ENCODE results near the gene C11orf24. TPM values are rescaled to one million over a fixed set of nuclear protein-coding genes. Genes with fewer than 3 reads are reported as not detected.

The C11orf24 gene
- total and polyA plus RNA-seq, 9 of the 15 experiments (the other 6 are each of a cell fraction or from before 2014, with no cell fraction given): 2.0 to 65.2 (median 32.5) TPM

DNA sequence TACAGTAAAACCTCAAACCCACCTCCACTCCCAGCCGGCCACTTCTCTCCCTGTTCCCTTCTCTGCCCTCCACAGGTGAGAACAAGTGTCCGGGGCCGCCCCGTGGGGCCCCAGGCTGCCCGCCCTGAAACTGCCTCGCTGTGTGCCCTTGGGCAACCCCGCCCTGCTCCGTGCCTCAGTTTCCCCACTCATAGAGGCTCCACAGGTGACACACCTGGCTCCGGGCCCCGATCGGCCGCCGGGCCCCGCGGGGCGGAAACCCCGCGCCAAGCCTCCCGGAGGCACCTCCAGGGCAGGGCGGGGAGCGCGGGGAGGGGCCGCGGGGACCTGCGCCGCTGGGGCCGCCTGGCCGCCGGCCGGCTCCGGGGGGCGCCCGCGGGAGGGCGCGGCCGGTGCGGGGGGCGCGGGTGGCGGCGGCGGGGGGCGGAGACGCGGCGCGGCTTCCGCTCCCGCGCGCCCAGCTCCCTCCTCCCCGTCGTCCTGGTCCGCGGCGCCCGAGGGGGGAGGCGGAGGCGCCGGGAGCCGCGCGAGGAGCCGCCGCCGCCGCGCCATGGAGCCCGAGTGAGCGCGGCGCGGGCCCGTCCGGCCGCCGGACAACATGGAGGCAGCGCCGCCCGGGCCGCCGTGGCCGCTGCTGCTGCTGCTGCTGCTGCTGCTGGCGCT lies 40.5 kb upstream of the C11orf24 start, which contains the start of gene LRP5 (continued):
- TF ChIP-seq, protein P1, sequence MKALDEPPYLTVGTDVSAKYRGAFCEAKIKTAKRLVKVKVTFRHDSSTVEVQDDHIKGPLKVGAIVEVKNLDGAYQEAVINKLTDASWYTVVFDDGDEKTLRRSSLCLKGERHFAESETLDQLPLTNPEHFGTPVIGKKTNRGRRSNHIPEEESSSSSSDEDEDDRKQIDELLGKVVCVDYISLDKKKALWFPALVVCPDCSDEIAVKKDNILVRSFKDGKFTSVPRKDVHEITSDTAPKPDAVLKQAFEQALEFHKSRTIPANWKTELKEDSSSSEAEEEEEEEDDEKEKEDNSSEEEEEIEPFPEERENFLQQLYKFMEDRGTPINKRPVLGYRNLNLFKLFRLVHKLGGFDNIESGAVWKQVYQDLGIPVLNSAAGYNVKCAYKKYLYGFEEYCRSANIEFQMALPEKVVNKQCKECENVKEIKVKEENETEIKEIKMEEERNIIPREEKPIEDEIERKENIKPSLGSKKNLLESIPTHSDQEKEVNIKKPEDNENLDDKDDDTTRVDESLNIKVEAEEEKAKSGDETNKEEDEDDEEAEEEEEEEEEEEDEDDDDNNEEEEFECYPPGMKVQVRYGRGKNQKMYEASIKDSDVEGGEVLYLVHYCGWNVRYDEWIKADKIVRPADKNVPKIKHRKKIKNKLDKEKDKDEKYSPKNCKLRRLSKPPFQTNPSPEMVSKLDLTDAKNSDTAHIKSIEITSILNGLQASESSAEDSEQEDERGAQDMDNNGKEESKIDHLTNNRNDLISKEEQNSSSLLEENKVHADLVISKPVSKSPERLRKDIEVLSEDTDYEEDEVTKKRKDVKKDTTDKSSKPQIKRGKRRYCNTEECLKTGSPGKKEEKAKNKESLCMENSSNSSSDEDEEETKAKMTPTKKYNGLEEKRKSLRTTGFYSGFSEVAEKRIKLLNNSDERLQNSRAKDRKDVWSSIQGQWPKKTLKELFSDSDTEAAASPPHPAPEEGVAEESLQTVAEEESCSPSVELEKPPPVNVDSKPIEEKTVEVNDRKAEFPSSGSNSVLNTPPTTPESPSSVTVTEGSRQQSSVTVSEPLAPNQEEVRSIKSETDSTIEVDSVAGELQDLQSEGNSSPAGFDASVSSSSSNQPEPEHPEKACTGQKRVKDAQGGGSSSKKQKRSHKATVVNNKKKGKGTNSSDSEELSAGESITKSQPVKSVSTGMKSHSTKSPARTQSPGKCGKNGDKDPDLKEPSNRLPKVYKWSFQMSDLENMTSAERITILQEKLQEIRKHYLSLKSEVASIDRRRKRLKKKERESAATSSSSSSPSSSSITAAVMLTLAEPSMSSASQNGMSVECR (CRISPR knock-in tag; IDR thresholded peaks at IDR 0.05): no peak
- TF ChIP-seq EGR1 (conservative IDR thresholded peaks at IDR 0.05): no peak
- TF ChIP-seq, protein P2, sequence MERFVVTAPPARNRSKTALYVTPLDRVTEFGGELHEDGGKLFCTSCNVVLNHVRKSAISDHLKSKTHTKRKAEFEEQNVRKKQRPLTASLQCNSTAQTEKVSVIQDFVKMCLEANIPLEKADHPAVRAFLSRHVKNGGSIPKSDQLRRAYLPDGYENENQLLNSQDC (CRISPR knock-in tag; IDR thresholded peaks at IDR 0.05): no peak
- TF ChIP-seq CAMTA2 (CRISPR knock-in tag; conservative IDR thresholded peaks at IDR 0.05): no peak
- TF ChIP-seq KLF6 (CRISPR knock-in tag; IDR thresholded peaks at IDR 0.05; ENCODE audit: borderline replicate concordance): no peak
- TF ChIP-seq ZFP1 (CRISPR knock-in tag; IDR thresholded peaks at IDR 0.05): no peak
- TF ChIP-seq GTF3C2 (IDR thresholded peaks at IDR 0.05; ENCODE audit: borderline replicate concordance, extremely low read depth, insufficient read length): no peak
- TF ChIP-seq NBN (IDR thresholded peaks at IDR 0.05; ENCODE audit: low read depth): no peak
- TF ChIP-seq HMG20A (CRISPR knock-in tag; conservative IDR thresholded peaks at IDR 0.05): no peak
- TF ChIP-seq CBFA2T3 (IDR thresholded peaks at IDR 0.05): no peak
- no peak for TF ChIP-seq ZNF609 (CRISPR knock-in tag; IDR thresholded peaks at IDR 0.05; ENCODE audit: borderline replicate concordance)
- TF ChIP-seq ELF2 (CRISPR knock-in tag; IDR thresholded peaks at IDR 0.05): no peak
- TF ChIP-seq, protein P3, sequence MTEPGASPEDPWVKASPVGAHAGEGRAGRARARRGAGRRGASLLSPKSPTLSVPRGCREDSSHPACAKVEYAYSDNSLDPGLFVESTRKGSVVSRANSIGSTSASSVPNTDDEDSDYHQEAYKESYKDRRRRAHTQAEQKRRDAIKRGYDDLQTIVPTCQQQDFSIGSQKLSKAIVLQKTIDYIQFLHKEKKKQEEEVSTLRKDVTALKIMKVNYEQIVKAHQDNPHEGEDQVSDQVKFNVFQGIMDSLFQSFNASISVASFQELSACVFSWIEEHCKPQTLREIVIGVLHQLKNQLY (CRISPR knock-in tag; conservative IDR thresholded peaks at IDR 0.05): no peak
- TF ChIP-seq PHTF2 (CRISPR knock-in tag; IDR thresholded peaks at IDR 0.05): no peak
